ENCODE measurements around the gene MACROD2.
"Not testable (repeated sequence)": the region's sequence is repeated elsewhere in the genome, so short reads cannot be mapped to it uniquely, and the experiment has no call there.

Gene MACROD2

GRCh38 chr20:15075586-15075985, 1080.3 kb downstream of the MACROD2 start:
- no peak for DNase-seq

- DNase-seq = no peak
Observed at GRCh38 chr20:15076785-15077184, 1081.5 kb downstream of the MACROD2 start.

- no peak for DNase-seq
Observed at GRCh38 chr20:15077733-15078250, 1082.5 kb downstream of the MACROD2 start.

GRCh38 chr20:15079594-15080340, 1084.5 kb downstream of the MACROD2 start:
- no peak for DNase-seq

GRCh38 chr20:15081261-15081660, 1085.9 kb downstream of the MACROD2 start:
- no peak for DNase-seq

- DNase-seq = no peak
Observed at GRCh38 chr20:15091421-15092037, 1096.2 kb downstream of the MACROD2 start.

GRCh38 chr20:15098351-15098750, 1103.0 kb downstream of the MACROD2 start:
- no peak for DNase-seq

GRCh38 chr20:15099130-15099529, 1103.8 kb downstream of the MACROD2 start:
- DNase-seq = no peak

- no peak for DNase-seq
Observed at GRCh38 chr20:15100506-15101160, 1105.3 kb downstream of the MACROD2 start.

- DNase-seq = no peak
Observed at GRCh38 chr20:15107931-15108330, 1112.6 kb downstream of the MACROD2 start.

GRCh38 chr20:15109494-15109893, 1114.2 kb downstream of the MACROD2 start:
- no peak for DNase-seq

- no peak for DNase-seq
Observed at GRCh38 chr20:15111654-15112053, 1116.3 kb downstream of the MACROD2 start.

- DNase-seq = no peak
Observed at GRCh38 chr20:15113144-15113773, 1117.9 kb downstream of the MACROD2 start.

GRCh38 chr20:15119852-15120487, 1124.7 kb downstream of the MACROD2 start:
- no peak for DNase-seq

- DNase-seq = no peak
Observed at GRCh38 chr20:15122613-15123012, 1127.3 kb downstream of the MACROD2 start.

GRCh38 chr20:15131176-15131575, 1135.9 kb downstream of the MACROD2 start:
- DNase-seq = no peak

- DNase-seq = no peak
Observed at GRCh38 chr20:15138548-15139126, 1143.3 kb downstream of the MACROD2 start.

- no peak for DNase-seq
Observed at GRCh38 chr20:15139522-15139921, 1144.2 kb downstream of the MACROD2 start.

GRCh38 chr20:15140286-15140685, 1145.0 kb downstream of the MACROD2 start:
- DNase-seq = no peak

GRCh38 chr20:15140940-15141339, 1145.6 kb downstream of the MACROD2 start:
- not testable (repeated sequence) for DNase-seq

GRCh38 chr20:15141861-15142260, 1146.5 kb downstream of the MACROD2 start:
- DNase-seq = no peak

- DNase-seq = no peak
Observed at GRCh38 chr20:15143478-15143877, 1148.2 kb downstream of the MACROD2 start.
